WTC11 (cell line): ENCODE results near the gene AMIGO3. TPM values are rescaled to one million over a fixed set of nuclear protein-coding genes. Genes with fewer than 3 reads are reported as not detected.
"Not testable (repeated sequence)": the region's sequence is repeated elsewhere in the genome, so short reads cannot be mapped to it uniquely, and the experiment has no call there.

Source experiments
- ATAC-seq: fragments of 200-7000 bp; cut with Tn5 transposase; 2 replicates; pipeline ENCODE4 v1.10.0; 2021; ENCODE audit warnings: mild to moderate bottlenecking, moderate library complexity
- CTCF ChIA-PET: fragments of 300-600 bp; sonication (Branson Sonifier 250); formaldehyde crosslinking; loops from one replicate; lab custom pipeline; 2021; ENCODE audit warnings: antibody characterized with exemption; lab: Charles Lee
- POLR2A ChIA-PET: fragments of 350-600 bp; sonication (Branson Sonifier 250); formaldehyde crosslinking; loops from one replicate; lab custom pipeline; 2021; ENCODE audit warnings: antibody characterized with exemption; lab: Charles Lee
- DNase-seq: peaks from one replicate; pipeline ENCODE4 v3.0.0; 2021; ENCODE audit warnings: low spot score
- H3K27ac Mint-ChIP-seq: 2 replicates; pipeline ENCODE4 v1.8.0; 2021; ENCODE audit warnings: mixed read lengths
- H3K27me3 Mint-ChIP-seq: 2 replicates; pipeline ENCODE4 v1.8.0; 2021; ENCODE audit warnings: low read depth, mild to moderate bottlenecking, moderate library complexity, mixed read lengths
- H3K36me3 Mint-ChIP-seq: 2 replicates; pipeline ENCODE4 v1.8.0; 2021; ENCODE audit warnings: mixed read lengths
- H3K4me1 Mint-ChIP-seq: 2 replicates; pipeline ENCODE4 v1.8.0; 2022; ENCODE audit warnings: mixed read lengths
- H3K4me3 Mint-ChIP-seq: 2 replicates; pipeline ENCODE4 v1.8.0; 2021; ENCODE audit warnings: mild to moderate bottlenecking, moderate library complexity, mixed read lengths
- H3K9me3 Mint-ChIP-seq: 2 replicates; pipeline ENCODE4 v1.8.0; 2021; ENCODE audit warnings: mixed read lengths
- CBFB ChIP-seq: sonication (generic); formaldehyde crosslinking; IDR thresholded peaks from 2 replicates; pipeline ENCODE4 v1.8.1; 2022; ENCODE audit warnings: mild to moderate bottlenecking, low read depth, missing genetic modification reagents
- CDX4 ChIP-seq: fragments of 250-450 bp; sonication (Bioruptor Pico); IDR thresholded peaks from 2 replicates; pipeline ENCODE4 v1.9.0; 2021; ENCODE audit warnings: moderate library complexity, mild to moderate bottlenecking, inconsistent platforms, borderline replicate concordance
- CREM ChIP-seq: sonication (generic); formaldehyde crosslinking; IDR thresholded peaks from 2 replicates; pipeline ENCODE4 v1.8.1; 2022; ENCODE audit warnings: mild to moderate bottlenecking, missing genetic modification reagents, moderate library complexity
- E2F1 ChIP-seq: sonication (generic); formaldehyde crosslinking; IDR thresholded peaks from 2 replicates; pipeline ENCODE4 v1.8.0; 2022; ENCODE audit warnings: mild to moderate bottlenecking, missing genetic modification reagents
- ERG ChIP-seq: fragments of 250-450 bp; sonication (Bioruptor Pico); IDR thresholded peaks from 2 replicates; pipeline ENCODE4 v1.8.0; 2021; ENCODE audit warnings: mild to moderate bottlenecking
- GRHL2 ChIP-seq: fragments of 250-450 bp; sonication (Bioruptor Pico); IDR thresholded peaks from 2 replicates; pipeline ENCODE4 v1.8.0; 2022; ENCODE audit warnings: mild to moderate bottlenecking, moderate library complexity; ENCODE audit not compliant: insufficient replicate concordance, severe bottlenecking
- IRF2 ChIP-seq: sonication (generic); formaldehyde crosslinking; IDR thresholded peaks from 2 replicates; pipeline ENCODE4 v1.8.0; 2022; ENCODE audit warnings: low read depth, missing genetic modification reagents, borderline replicate concordance
- MXD4 ChIP-seq: fragments of 250-450 bp; sonication (Bioruptor Pico); IDR thresholded peaks from 2 replicates; pipeline ENCODE4 v1.8.0; 2021; ENCODE audit warnings: mild to moderate bottlenecking, moderate library complexity, borderline replicate concordance
- TEAD1 ChIP-seq: sonication (generic); formaldehyde crosslinking; IDR thresholded peaks from 2 replicates; pipeline ENCODE4 v1.8.0; 2022; ENCODE audit warnings: mild to moderate bottlenecking, missing genetic modification reagents
- TEAD4 ChIP-seq: sonication (generic); formaldehyde crosslinking; IDR thresholded peaks from 2 replicates; pipeline ENCODE4 v1.8.0; 2022; ENCODE audit warnings: mild to moderate bottlenecking, missing genetic modification reagents
- ZNF317 ChIP-seq: sonication (generic); formaldehyde crosslinking; IDR thresholded peaks from 2 replicates; pipeline ENCODE4 v1.8.1; 2023; ENCODE audit warnings: low read depth, mild to moderate bottlenecking, moderate library complexity, missing genetic modification reagents, borderline replicate concordance
- ZNF425 ChIP-seq: fragments of 250-450 bp; sonication (Bioruptor Pico); conservative IDR thresholded peaks from 2 replicates; pipeline ENCODE4 v1.9.0; 2021; ENCODE audit warnings: mild to moderate bottlenecking
- total RNA-seq: library from RNA; stranded (reverse); gene quantifications from 3 replicates; pipeline ENCODE4 v1.2.3, GENCODE V29; 2021

The AMIGO3 gene
- total RNA-seq, 1 experiment from 2014 or later, result 3.9 TPM

GRCh38 chr3:49699281-49699979, 20.1 kb downstream of the AMIGO3 start:
- peaks cover 3% of the 10 kb centered on the region for H3K36me3 Mint-ChIP-seq
- TF ChIP-seq E2F1 (CRISPR knock-in tag) (no peak), ZNF317 (no peak), ERG (CRISPR knock-in tag) (no peak), TEAD4 (CRISPR knock-in tag) (no peak), CDX4 (CRISPR knock-in tag) (no peak), ZNF425 (CRISPR knock-in tag) (no peak), MXD4 (CRISPR knock-in tag) (no peak), TEAD1 (no peak), CREM (CRISPR knock-in tag) (no peak), CBFB (CRISPR knock-in tag) (no peak), IRF2 (no peak), GRHL2 (no peak)
- DNase-seq, result no peak
- H3K4me3 Mint-ChIP-seq, result no peak overlapping the region
- no peak for ATAC-seq
- POLR2A ChIA-PET, result no interaction called here
- CTCF ChIA-PET, result interaction anchor here (0.8 to 3.4 kb wide), 2 partner anchors 104 to 159 kb away, joined by 4 to 29 read pairs; partner anchors contain the start of gene INKA1
- H3K27ac Mint-ChIP-seq, result no peak overlapping the region
- H3K27me3 Mint-ChIP-seq, result no peaks in the 10 kb centered on the region
- H3K4me1 Mint-ChIP-seq, result peaks cover 16% of the 10 kb centered on the region
- H3K9me3 Mint-ChIP-seq, result no peaks in the 10 kb centered on the region

GRCh38 chr3:49695350-49696015, 24.0 kb downstream of the AMIGO3 start:
- CTCF ChIA-PET, H3K27ac Mint-ChIP-seq, H3K4me1 Mint-ChIP-seq, H3K36me3 Mint-ChIP-seq, POLR2A ChIA-PET, H3K9me3 Mint-ChIP-seq, H3K27me3 Mint-ChIP-seq, DNase-seq, H3K4me3 Mint-ChIP-seq: not testable (repeated sequence)
- peak; percentile 33 for ATAC-seq

- CTCF ChIA-PET, H3K4me1 Mint-ChIP-seq, DNase-seq, POLR2A ChIA-PET, H3K27me3 Mint-ChIP-seq, ATAC-seq, H3K9me3 Mint-ChIP-seq, H3K36me3 Mint-ChIP-seq, H3K4me3 Mint-ChIP-seq, H3K27ac Mint-ChIP-seq: not testable (repeated sequence)
Observed at GRCh38 chr3:49694409-49695070, 24.9 kb downstream of the AMIGO3 start.

- H3K4me1 Mint-ChIP-seq, result peaks cover 17% of the 10 kb centered on the region
- H3K27ac Mint-ChIP-seq, POLR2A ChIA-PET, ATAC-seq, H3K36me3 Mint-ChIP-seq, H3K27me3 Mint-ChIP-seq, DNase-seq, H3K4me3 Mint-ChIP-seq, H3K9me3 Mint-ChIP-seq: not testable (repeated sequence)
- CTCF ChIA-PET, result interaction anchor here (0.6 to 1.0 kb wide), 2 partner anchors 10 to 283 kb away, joined by 3 to 6 read pairs; no protein-coding TSS in a partner anchor
Observed at GRCh38 chr3:49691481-49691880, 28.0 kb downstream of the AMIGO3 start.

GRCh38 chr3:49690856-49691255, 28.6 kb downstream of the AMIGO3 start:
- H3K9me3 Mint-ChIP-seq, H3K27ac Mint-ChIP-seq, DNase-seq, ATAC-seq, H3K36me3 Mint-ChIP-seq, POLR2A ChIA-PET, H3K27me3 Mint-ChIP-seq: not testable (repeated sequence)
- H3K4me1 Mint-ChIP-seq, result peaks cover 17% of the 10 kb centered on the region
- CTCF ChIA-PET, result interaction anchor here (1.0 kb wide), 1 partner anchor 10 kb away, joined by 6 read pairs; no protein-coding TSS in a partner anchor
- H3K4me3 Mint-ChIP-seq, result peak overlapping the region; percentile 98

GRCh38 chr3:49689908-49690624, 29.4 kb downstream of the AMIGO3 start:
- H3K27me3 Mint-ChIP-seq, H3K9me3 Mint-ChIP-seq, POLR2A ChIA-PET, ATAC-seq, DNase-seq, H3K36me3 Mint-ChIP-seq: not testable (repeated sequence)
- H3K4me3 Mint-ChIP-seq, result peak overlapping the region; percentile 98
- CTCF ChIA-PET, result interaction anchor here (0.6 to 1.0 kb wide), 2 partner anchors 123 to 178 kb away, joined by 3 read pairs; no protein-coding TSS in a partner anchor
- peak overlapping the region; percentile 65 for H3K27ac Mint-ChIP-seq
- peaks cover 21% of the 10 kb centered on the region for H3K4me1 Mint-ChIP-seq
